ENCODE measurements around the gene CFAP298. TPM values are rescaled to one million over a fixed set of nuclear protein-coding genes. Genes with fewer than 3 reads are reported as not detected.

CFAP298 gene
- total and polyA plus RNA-seq, 2 of the 13 experiments (the other 11 are each of a cell fraction or from before 2014, with no cell fraction given), result 21.2 to 62.2 TPM

- TF ChIP-seq SALL1 (CRISPR knock-in tag; IDR thresholded peaks at IDR 0.05) (peak; percentile 79), TCF7 (IDR thresholded peaks at IDR 0.05; ENCODE audit: low read depth) (no peak), FOXO1 (CRISPR knock-in tag; IDR thresholded peaks at IDR 0.05) (peak; percentile 28; the same call in 1 of the 2 replicates), ZNF710 (CRISPR knock-in tag; IDR thresholded peaks at IDR 0.05; ENCODE audit: borderline replicate concordance) (no peak), ZNF383 (CRISPR knock-in tag; IDR thresholded peaks at IDR 0.05; ENCODE audit: borderline replicate concordance) (no peak), EZH2 (conservative IDR thresholded peaks at IDR 0.05; ENCODE audit: low read depth, low read length) (no peak), DBP (CRISPR knock-in tag; IDR thresholded peaks at IDR 0.05; ENCODE audit: not compliant biosample characterization) (no peak), E2F1 (CRISPR knock-in tag; IDR thresholded peaks at IDR 0.05) (no peak), ZMAT3 (CRISPR knock-in tag; conservative IDR thresholded peaks at IDR 0.05) (no peak), ZNF121 (CRISPR knock-in tag; IDR thresholded peaks at IDR 0.05) (no peak), GPN1 (CRISPR knock-in tag; IDR thresholded peaks at IDR 0.05; ENCODE audit: borderline replicate concordance) (no peak), NCOA1 (CRISPR knock-in tag; IDR thresholded peaks at IDR 0.05) (no peak), ZNF574 (CRISPR knock-in tag; IDR thresholded peaks at IDR 0.05) (peak; percentile 49; the same call in 1 of the 2 replicates), SOX6 (IDR thresholded peaks at IDR 0.05) (no peak), SOX6 (CRISPR knock-in tag; IDR thresholded peaks at IDR 0.05) (0 out of 2 replicates have a peak, but pooled peaks have one; percentile 20), ZGPAT (CRISPR knock-in tag; IDR thresholded peaks at IDR 0.05) (peak; percentile 47; the same call in 1 of the 2 replicates), GLMP (CRISPR knock-in tag; IDR thresholded peaks at IDR 0.05; ENCODE audit: borderline replicate concordance) (no peak), ZNF18 (CRISPR knock-in tag; IDR thresholded peaks at IDR 0.05; ENCODE audit: insufficient replicate concordance) (peak; percentile 73), ZSCAN31 (CRISPR knock-in tag; IDR thresholded peaks at IDR 0.05; ENCODE audit: low read depth) (no peak), GATAD2A (CRISPR knock-in tag; IDR thresholded peaks at IDR 0.05) (peak; percentile 46)
Measured at GRCh38 chr21:32658524-32658923, 46.3 kb upstream of the CFAP298 start (continued).

Data from HepG2 (cell line).